Neural progenitor cell (in vitro differentiated cells): ENCODE data around the gene MARK3. TPM values are rescaled to one million over a fixed set of nuclear protein-coding genes. Genes with fewer than 3 reads are reported as not detected.

Experiments
- DNase-seq: peaks from one replicate; pipeline ENCODE4 v3.0.0-alpha.2; 2016; ENCODE audit warnings: low spot score
- H2AFZ ChIP-seq: fragments of 200-600 bp; sonication (generic); replicated peaks from 2 replicates; pipeline ENCODE4 v1.6.1; 2016; ENCODE audit warnings: antibody characterized with exemption
- H3F3A ChIP-seq: fragments of 200-600 bp; sonication (generic); 2 replicates; pipeline ENCODE4 v1.6.1; 2016; ENCODE audit warnings: antibody characterized with exemption, low read depth
- H3K27ac ChIP-seq: fragments of 200-600 bp; sonication (generic); 2 replicates; pipeline ENCODE4 v1.5.1; 2016; ENCODE audit warnings: mild to moderate bottlenecking
- H3K27me3 ChIP-seq: fragments of 200-600 bp; sonication (generic); 2 replicates; pipeline ENCODE4 v1.6.1; 2016; ENCODE audit warnings: mild to moderate bottlenecking, moderate library complexity
- H3K36me3 ChIP-seq: fragments of 200-600 bp; sonication (generic); 2 replicates; pipeline ENCODE4 v1.5.1; 2016
- H3K4me1 ChIP-seq: fragments of 200-600 bp; sonication (generic); 2 replicates; pipeline ENCODE4 v1.6.1; 2016; ENCODE audit warnings: mixed run types
- H3K4me2 ChIP-seq: fragments of 200-600 bp; sonication (generic); 2 replicates; pipeline ENCODE4 v1.6.1; 2016
- H3K4me3 ChIP-seq: fragments of 200-600 bp; sonication (generic); 2 replicates; pipeline ENCODE4 v1.5.1; 2016
- H3K79me2 ChIP-seq: fragments of 200-600 bp; sonication (generic); 2 replicates; pipeline ENCODE4 v1.6.1; 2016; ENCODE audit warnings: low read depth
- H3K9ac ChIP-seq: fragments of 200-600 bp; sonication (generic); 2 replicates; pipeline ENCODE4 v1.6.1; 2016
- H3K9me3 ChIP-seq: fragments of 200-600 bp; sonication (generic); 2 replicates; pipeline ENCODE4 v1.5.1; 2016; ENCODE audit warnings: low read depth
- H4K20me1 ChIP-seq: fragments of 200-600 bp; sonication (generic); 2 replicates; pipeline ENCODE4 v1.6.1; 2016; ENCODE audit warnings: low read depth
- H3K27ac Mint-ChIP-seq: 3 replicates; pipeline ENCODE4 v1.8.0; 2021; ENCODE audit warnings: mixed read lengths
- H3K27me3 Mint-ChIP-seq: 2 replicates; pipeline ENCODE4 v1.8.0; 2022; ENCODE audit warnings: low read depth, mild to moderate bottlenecking, inconsistent platforms, moderate library complexity, mixed read lengths; ENCODE audit not compliant: insufficient read depth
- H3K36me3 Mint-ChIP-seq: 3 replicates; pipeline ENCODE4 v1.8.0; 2021; ENCODE audit warnings: mixed read lengths
- H3K4me1 Mint-ChIP-seq: 3 replicates; pipeline ENCODE4 v1.8.0; 2021; ENCODE audit warnings: mixed read lengths
- H3K4me3 Mint-ChIP-seq: 3 replicates; pipeline ENCODE4 v1.8.0; 2021; ENCODE audit warnings: mild to moderate bottlenecking, moderate library complexity, mixed read lengths
- H3K9me3 Mint-ChIP-seq: 3 replicates; pipeline ENCODE4 v1.8.0; 2020; ENCODE audit warnings: mixed read lengths
- EZH2 ChIP-seq: fragments of 200-600 bp; sonication (generic); IDR thresholded peaks from 2 replicates; pipeline ENCODE4 v1.6.1; 2017; ENCODE audit warnings: antibody characterized with exemption, mild to moderate bottlenecking, moderate library complexity
- EZH2phosphoT487 ChIP-seq: fragments of 200-600 bp; sonication (generic); IDR thresholded peaks from 2 replicates; pipeline ENCODE4 v1.6.1; 2017; ENCODE audit warnings: antibody characterized with exemption
- total RNA-seq: library from RNA; depleted of rRNA; stranded (reverse); fragments of >200 nt; gene quantifications from 2 replicates; pipeline ENCODE4 v1.2.3, GENCODE V29; 2015; ENCODE audit warnings: low replicate concordance
- TF ChIP-seq, protein P1 (sequence below): fragments of 200-600 bp; sonication (generic); IDR thresholded peaks from 2 replicates; pipeline ENCODE4 v1.5.1; 2017; ENCODE audit warnings: antibody characterized with exemption, mild to moderate bottlenecking

The MARK3 gene
- total RNA-seq, 1 donor from 2014 or later = 80.7 TPM

GRCh38 chr14:103520657-103521437, 135.6 kb downstream of the MARK3 start:
- H3K4me3 ChIP-seq = peak overlapping the region; percentile 63
- no peak overlapping the region for H3K27ac ChIP-seq
- H3K36me3 Mint-ChIP-seq = peaks cover 6% of the 10 kb centered on the region
- peaks cover 61% of the 10 kb centered on the region for H3F3A ChIP-seq
- peak overlapping the region; percentile 81 for H3K4me3 Mint-ChIP-seq
- DNase-seq = peak; percentile 94
- H3K79me2 ChIP-seq = peaks cover 10% of the 10 kb centered on the region
- no peak overlapping the region for H2AFZ ChIP-seq
- TF ChIP-seq, protein P1, sequence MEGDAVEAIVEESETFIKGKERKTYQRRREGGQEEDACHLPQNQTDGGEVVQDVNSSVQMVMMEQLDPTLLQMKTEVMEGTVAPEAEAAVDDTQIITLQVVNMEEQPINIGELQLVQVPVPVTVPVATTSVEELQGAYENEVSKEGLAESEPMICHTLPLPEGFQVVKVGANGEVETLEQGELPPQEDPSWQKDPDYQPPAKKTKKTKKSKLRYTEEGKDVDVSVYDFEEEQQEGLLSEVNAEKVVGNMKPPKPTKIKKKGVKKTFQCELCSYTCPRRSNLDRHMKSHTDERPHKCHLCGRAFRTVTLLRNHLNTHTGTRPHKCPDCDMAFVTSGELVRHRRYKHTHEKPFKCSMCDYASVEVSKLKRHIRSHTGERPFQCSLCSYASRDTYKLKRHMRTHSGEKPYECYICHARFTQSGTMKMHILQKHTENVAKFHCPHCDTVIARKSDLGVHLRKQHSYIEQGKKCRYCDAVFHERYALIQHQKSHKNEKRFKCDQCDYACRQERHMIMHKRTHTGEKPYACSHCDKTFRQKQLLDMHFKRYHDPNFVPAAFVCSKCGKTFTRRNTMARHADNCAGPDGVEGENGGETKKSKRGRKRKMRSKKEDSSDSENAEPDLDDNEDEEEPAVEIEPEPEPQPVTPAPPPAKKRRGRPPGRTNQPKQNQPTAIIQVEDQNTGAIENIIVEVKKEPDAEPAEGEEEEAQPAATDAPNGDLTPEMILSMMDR = peak; percentile 69
- no peak for TF ChIP-seq EZH2
- H3K36me3 ChIP-seq = no peaks in the 10 kb centered on the region
- no peak overlapping the region for H3K27ac Mint-ChIP-seq
- H3K9me3 ChIP-seq = no peaks in the 10 kb centered on the region
- H3K9me3 Mint-ChIP-seq = no peaks in the 10 kb centered on the region
- peaks cover 50% of the 10 kb centered on the region for H3K4me1 ChIP-seq
- H3K9ac ChIP-seq = no peak overlapping the region
- H4K20me1 ChIP-seq = peaks cover 42% of the 10 kb centered on the region
- H3K4me2 ChIP-seq = peak overlapping the region; percentile 85
- peaks cover 33% of the 10 kb centered on the region for H3K27me3 ChIP-seq
- H3K4me1 Mint-ChIP-seq = peaks cover 50% of the 10 kb centered on the region
- peaks cover 8% of the 10 kb centered on the region for H3K27me3 Mint-ChIP-seq

GRCh38 chr14:103521438-103521950, 136.3 kb downstream of the MARK3 start:
- H3K4me3 Mint-ChIP-seq = peak overlapping the region; percentile 80
- H3K4me2 ChIP-seq = peak overlapping the region; percentile 85
- peaks cover 6% of the 10 kb centered on the region for H3K36me3 Mint-ChIP-seq
- peaks cover 10% of the 10 kb centered on the region for H3K79me2 ChIP-seq
- no peak overlapping the region for H3K27ac Mint-ChIP-seq
- H3K27me3 ChIP-seq = peaks cover 33% of the 10 kb centered on the region
- peaks cover 49% of the 10 kb centered on the region for H3K4me1 ChIP-seq
- no peak overlapping the region for H2AFZ ChIP-seq
- H4K20me1 ChIP-seq = peaks cover 42% of the 10 kb centered on the region
- H3K9me3 Mint-ChIP-seq = no peaks in the 10 kb centered on the region
- H3K9me3 ChIP-seq = no peaks in the 10 kb centered on the region
- H3K27me3 Mint-ChIP-seq = peaks cover 8% of the 10 kb centered on the region
- H3K9ac ChIP-seq = no peak overlapping the region
- peak overlapping the region; percentile 63 for H3K4me3 ChIP-seq
- H3F3A ChIP-seq = peaks cover 57% of the 10 kb centered on the region
- no peak overlapping the region for H3K27ac ChIP-seq
- TF ChIP-seq EZH2phosphoT487 (no peak), EZH2 (no peak)
- TF ChIP-seq, protein P1 = no peak
- H3K4me1 Mint-ChIP-seq = peaks cover 49% of the 10 kb centered on the region
- DNase-seq = peak; percentile 70
- H3K36me3 ChIP-seq = no peaks in the 10 kb centered on the region

DNA sequence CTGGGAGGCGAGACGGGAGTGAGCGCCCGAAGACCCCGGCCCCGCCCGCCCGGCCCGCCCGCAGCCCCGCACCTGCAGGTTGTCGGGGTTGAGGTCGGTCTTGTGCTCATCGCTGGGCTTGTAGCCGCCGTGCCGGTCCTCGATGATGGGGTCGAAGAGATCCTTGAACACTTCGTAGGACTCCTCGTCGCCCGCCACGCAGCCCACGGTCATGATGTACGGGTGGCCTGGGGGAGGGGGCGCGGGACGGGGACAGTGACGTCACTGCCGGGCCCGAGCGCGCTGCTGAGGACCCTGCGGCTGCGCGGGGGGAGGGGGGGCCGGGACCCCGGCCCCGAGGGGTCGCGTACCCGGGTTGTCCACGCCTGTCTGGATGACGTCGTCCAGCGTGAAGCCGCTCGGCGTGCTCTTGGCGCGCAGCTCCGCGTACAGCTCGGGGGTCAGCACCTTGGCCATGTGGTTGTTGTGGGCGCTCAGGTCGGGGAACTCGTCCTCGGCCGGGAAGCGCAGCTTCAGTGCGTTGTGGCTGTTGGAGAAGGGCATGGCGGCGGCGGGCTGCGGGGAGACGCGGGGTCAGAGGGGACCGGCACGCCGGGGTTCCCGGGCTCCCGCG, 136.8 kb downstream of the MARK3 start:
- Histone ChIP-seq H4K20me1 (peaks cover 42% of the 10 kb centered on the region), H3K79me2 (peaks cover 10% of the 10 kb centered on the region), H3K9me3 (no peaks in the 10 kb centered on the region), H3K36me3 (no peaks in the 10 kb centered on the region), H3K27ac (no peak overlapping the region), H3K27me3 (peaks cover 33% of the 10 kb centered on the region), H3K4me1 (peaks cover 43% of the 10 kb centered on the region), H3K4me2 (peak overlapping the region; percentile 85), H3K9ac (no peak overlapping the region), H3F3A (peaks cover 55% of the 10 kb centered on the region), H3K4me3 (peak overlapping the region; percentile 63), H2AFZ (no peak overlapping the region)
- Mint-ChIP-seq H3K36me3 (peaks cover 6% of the 10 kb centered on the region), H3K4me3 (peak overlapping the region; percentile 87), H3K27me3 (peaks cover 8% of the 10 kb centered on the region), H3K4me1 (peaks cover 46% of the 10 kb centered on the region), H3K27ac (no peak overlapping the region), H3K9me3 (no peaks in the 10 kb centered on the region)
- TF ChIP-seq EZH2phosphoT487 (no peak), EZH2 (no peak)
- TF ChIP-seq, protein P1 = no peak
- DNase-seq = peak; percentile 66
